ENCODE measurements around the gene SARDH.
"Not testable (repeated sequence)": the region's sequence is repeated elsewhere in the genome, so short reads cannot be mapped to it uniquely, and the experiment has no call there.

Gene SARDH

GRCh38 chr9:133754688-133755227 lies 16.6 kb upstream of the SARDH start:
- DNase-seq: no peak

GRCh38 chr9:133754187-133754586 lies 16.0 kb upstream of the SARDH start:
- DNase-seq: no peak

- no peak for DNase-seq
Measured at GRCh38 chr9:133752739-133753446, 14.7 kb upstream of the SARDH start.

- DNase-seq: no peak
Measured at GRCh38 chr9:133750982-133751649, 13.0 kb upstream of the SARDH start.

GRCh38 chr9:133747309-133747708 lies 9.2 kb upstream of the SARDH start:
- DNase-seq: no peak

GRCh38 chr9:133744528-133744927 lies 6.4 kb upstream of the SARDH start:
- DNase-seq: not testable (repeated sequence)

GRCh38 chr9:133742849-133743444 lies 4.8 kb upstream of the SARDH start:
- peak; percentile 41 to 88 for DNase-seq

- no peak for DNase-seq
Measured at GRCh38 chr9:133742251-133742650, 4.1 kb upstream of the SARDH start.

- DNase-seq: no peak
Measured at GRCh38 chr9:133741716-133742115, 3.6 kb upstream of the SARDH start.

- peak; percentile 26 to 33 for DNase-seq
Measured at GRCh38 chr9:133740911-133741310, 2.8 kb upstream of the SARDH start.

- DNase-seq: peak in 1 of 2 donors; percentile 5
Measured at GRCh38 chr9:133739408-133740280, 1.5 kb upstream of the SARDH start.

GRCh38 chr9:133738640-133739225 lies 581 bp upstream of the SARDH start:
- DNase-seq: no peak

- DNase-seq: no peak
Measured at GRCh38 chr9:133737071-133737773, 930 bp downstream of the SARDH start.

- peak; percentile 49 to 83 for DNase-seq
Measured at GRCh38 chr9:133735931-133736330, 2.2 kb downstream of the SARDH start.

- no peak for DNase-seq
Measured at GRCh38 chr9:133735415-133735775, 2.8 kb downstream of the SARDH start.

- no peak for DNase-seq
Measured at GRCh38 chr9:133734590-133735414, 3.4 kb downstream of the SARDH start.

- DNase-seq: no peak
Measured at GRCh38 chr9:133733796-133734533, 4.2 kb downstream of the SARDH start.

- no peak for DNase-seq
Measured at GRCh38 chr9:133733421-133733795, 4.7 kb downstream of the SARDH start.

GRCh38 chr9:133732639-133733408 lies 5.3 kb downstream of the SARDH start:
- DNase-seq: no peak
